Sigmoid colon (tissue), 7 donors: ENCODE data around the gene NFE2. TPM values are rescaled to one million over a fixed set of nuclear protein-coding genes. Genes with fewer than 3 reads are reported as not detected.
A peak's percentile ranks its signal among the peaks of the same experiment; 100 is the strongest.

Experiments
- DNase-seq: peaks from one replicate; pipeline ENCODE4 v3.0.0-alpha.2; 2019
- H3K27ac ChIP-seq, 4 donors: fragments of 200-600 bp; sonication (generic); one replicate each; pipeline ENCODE4 v1.5.1; 2016 to 2019; ENCODE audit warnings: mild to moderate bottlenecking in 1 of 4
- H3K27me3 ChIP-seq, 3 donors: fragments of 200-600 bp; sonication (generic); one replicate each; pipeline ENCODE4 v1.5.1; 2019; ENCODE audit warnings: mild to moderate bottlenecking in 1 of 3
- H3K36me3 ChIP-seq, 4 donors: fragments of 200-600 bp; sonication (generic); one replicate each; pipeline ENCODE4 v1.5.1; 2016 to 2019
- H3K4me1 ChIP-seq, 4 donors: fragments of 200-600 bp; sonication (generic); one replicate each; pipeline ENCODE4 v1.5.1; 2017 to 2019
- H3K4me3 ChIP-seq, 4 donors: fragments of 200-600 bp; sonication (generic); one replicate each; pipeline ENCODE4 v1.5.1; 2017 to 2019; ENCODE audit warnings: mild to moderate bottlenecking in 2 of 4, moderate library complexity in 1 of 4
- H3K9me3 ChIP-seq, 4 donors: fragments of 200-600 bp in 3 of 4; sonication (generic) in 3 of 4; one replicate each; pipeline versions ENCODE4 v1.5.1 to v1.6.1; 2013 to 2019
- CTCF ChIP-seq, 4 experiments: fragments of 450-650 bp in 3 of 4; fragments of 200-600 bp in 1 of 4; IDR thresholded peaks; one replicate each; pipeline ENCODE4 v1.5.1; 2016 to 2019; ENCODE audit warnings: antibody characterized with exemption in 4 of 4, mild to moderate bottlenecking in 3 of 4, moderate library complexity in 2 of 4
- EP300 ChIP-seq, 4 donors: sonication (generic); formaldehyde crosslinking; IDR thresholded peaks; one replicate each; pipeline ENCODE4 v1.6.1; 2017; ENCODE audit warnings: antibody characterized with exemption in 4 of 4
- POLR2A ChIP-seq, 2 donors: fragments of 450-650 bp; IDR thresholded peaks; one replicate each; pipeline ENCODE4 v1.6.1; 2016; ENCODE audit warnings: antibody characterized with exemption in 2 of 2, mild to moderate bottlenecking in 2 of 2, moderate library complexity in 2 of 2
- POLR2AphosphoS5 ChIP-seq, 4 donors: sonication (generic); formaldehyde crosslinking; IDR thresholded peaks; one replicate each; pipeline ENCODE4 v1.6.1; 2017; ENCODE audit warnings: antibody characterized with exemption in 4 of 4
- WGBS, 2 donors: extraction: QIAGEN DNeasy Blood & Tissue Kit; methylation state at CpG; one replicate each; pipeline ENCODE4 v1.1.7; 2013; 5-methylcytosine and 5-hydroxymethylcytosine counted together
- intact Hi-C: fragments of 100-400 bp; cut with DNase I; formaldehyde crosslinking; loops from one replicate; pipeline ENCODE4 v1.15.1; 2023
- polyA plus RNA-seq, 3 donors: library from polyadenylated mRNA; stranded (reverse); fragments of 200-250 nt; gene quantifications; one replicate each; pipeline ENCODE4 v1.2.3, GENCODE V29; 2013
- total RNA-seq, 4 donors: library from RNA; depleted of rRNA; stranded (reverse); fragments of >200 nt; gene quantifications; one replicate each; pipeline ENCODE4 v1.1.0, GENCODE V29; 2016
- donor health status: healthy with polysubstance abuse.
- donor health status: Bipolar disorder and iron deficiency.
- donor health status: healthy.

NFE2 gene
- total and polyA plus RNA-seq, 7 donors = 0.45 to 0.54 TPM; not detected in 5

- peaks cover 0 to 13% (median 0%) of the 10 kb centered on the region in 4 donors for H3K36me3 ChIP-seq
- no peak overlapping the region for H3K27ac ChIP-seq
- DNase-seq = no peak
- H3K4me3 ChIP-seq = no peak overlapping the region
- H3K9me3 ChIP-seq = no peaks in the 10 kb centered on the region
- 92% methylated on average over 2 of the region's 2 CpGs for WGBS, 2 donors
- TF ChIP-seq EP300 (IDR thresholded peaks at IDR 0.05) (no peak), POLR2AphosphoS5 (IDR thresholded peaks at IDR 0.05) (no peak), CTCF (IDR thresholded peaks at IDR 0.05) (no peak), POLR2A (IDR thresholded peaks at IDR 0.05) (no peak)
- intact Hi-C loops = no loop called here
- no peaks in the 10 kb centered on the region for H3K27me3 ChIP-seq
- H3K4me1 ChIP-seq = no peaks in the 10 kb centered on the region
Measured at GRCh38 chr12:54270345-54270744, 30.5 kb downstream of the NFE2 start.

GRCh38 chr12:54266852-54267251 lies 34.0 kb downstream of the NFE2 start:
- intact Hi-C loops = no loop called here
- 95 to 96% methylated on average over 2 of the region's 2 CpGs for WGBS, 2 donors
- DNase-seq = no peak
- no peak for TF ChIP-seq POLR2A (IDR thresholded peaks at IDR 0.05)
- no peak for TF ChIP-seq CTCF (IDR thresholded peaks at IDR 0.05)
- no peak for TF ChIP-seq POLR2AphosphoS5 (IDR thresholded peaks at IDR 0.05)
- no peaks in the 10 kb centered on the region for H3K9me3 ChIP-seq
- no peaks in the 10 kb centered on the region for H3K36me3 ChIP-seq
- peaks cover 0 to 12% (median 10%) of the 10 kb centered on the region in 4 donors for H3K4me1 ChIP-seq
- H3K27me3 ChIP-seq = no peaks in the 10 kb centered on the region
- no peak overlapping the region for H3K27ac ChIP-seq
- H3K4me3 ChIP-seq = no peak overlapping the region

- DNase-seq = no peak
- no peaks in the 10 kb centered on the region for H3K36me3 ChIP-seq
- peaks cover 0 to 23% (median 16%) of the 10 kb centered on the region in 4 donors for H3K4me1 ChIP-seq
- H3K9me3 ChIP-seq = no peaks in the 10 kb centered on the region
- H3K27me3 ChIP-seq = no peaks in the 10 kb centered on the region
- no peak overlapping the region for H3K27ac ChIP-seq
- WGBS, 2 donors = 90 to 97% methylated on average over 4 of the region's 4 CpGs
- H3K4me3 ChIP-seq = no peak overlapping the region
- intact Hi-C loops = no loop called here
- TF ChIP-seq POLR2A (IDR thresholded peaks at IDR 0.05) (no peak), POLR2AphosphoS5 (IDR thresholded peaks at IDR 0.05) (no peak), CTCF (IDR thresholded peaks at IDR 0.05) (no peak)
Measured at GRCh38 chr12:54265364-54265812, 35.4 kb downstream of the NFE2 start.

- no peak for DNase-seq
- peaks cover 0 to 48% (median 34%) of the 10 kb centered on the region in 4 donors for H3K4me1 ChIP-seq
- H3K9me3 ChIP-seq = no peaks in the 10 kb centered on the region
- peak overlapping the region in 2 of 4 donors; percentile 26 to 35 for H3K27ac ChIP-seq
- TF ChIP-seq CTCF (IDR thresholded peaks at IDR 0.05) (no peak), EP300 (IDR thresholded peaks at IDR 0.05) (no peak), POLR2AphosphoS5 (IDR thresholded peaks at IDR 0.05) (no peak), POLR2A (IDR thresholded peaks at IDR 0.05) (no peak)
- WGBS, 2 donors = 41 to 50% methylated on average over 4 of the region's 4 CpGs
- H3K4me3 ChIP-seq = no peak overlapping the region
- intact Hi-C loops = loop anchor here (5.0 kb wide), 1 partner anchor 40 kb away; no protein-coding TSS in a partner anchor
- H3K27me3 ChIP-seq = no peaks in the 10 kb centered on the region
- peaks cover 0 to 2% (median 0%) of the 10 kb centered on the region in 4 donors for H3K36me3 ChIP-seq
Measured at GRCh38 chr12:54262403-54262925, 38.4 kb downstream of the NFE2 start.
